GM12878 (cell line): ENCODE data around the gene MCEMP1. TPM values are rescaled to one million over a fixed set of nuclear protein-coding genes. Genes with fewer than 3 reads are reported as not detected.

ENCODE experiments used
- ATAC-seq: fragments of 200-7000 bp; cut with Tn5 transposase; 3 replicates; pipeline ENCODE4 v1.9.1; 2020; ENCODE audit warnings: mild to moderate bottlenecking, moderate library complexity
- BruUV-seq: library from RNA; stranded (reverse); fragments of 400-500 nt; replicated peaks from 2 replicates; lab custom pipeline; 2021; lab: Mats Ljungman, UMichigan
- CTCF ChIA-PET: fragments of 300-600 bp; sonication (Branson Sonifier 250); formaldehyde crosslinking; extraction: SDS; loops from one replicate; lab custom pipeline; 2021; ENCODE audit warnings: inconsistent platforms; lab: Yijun Ruan, JAX
- POLR2A ChIA-PET: fragments of 350-600 bp; formaldehyde crosslinking; extraction: SDS; loops from one replicate; lab custom pipeline; 2021; ENCODE audit warnings: inconsistent platforms; lab: Charles Lee
- RAD21 ChIA-PET: fragments of 300-600 bp; sonication (Branson Sonifier 250); formaldehyde crosslinking; loops from one replicate; lab custom pipeline; 2023; ENCODE audit warnings: antibody characterized with exemption; ENCODE audit not compliant: unreplicated experiment; lab: Charles Lee
- SMC1A ChIA-PET: fragments of 300-600 bp; sonication (Branson Sonifier 250); formaldehyde crosslinking; loops from one replicate; lab custom pipeline; 2023; ENCODE audit not compliant: unreplicated experiment, uncharacterized antibody; lab: Charles Lee
- DNase-seq: peaks from one replicate; pipeline ENCODE4 v3.0.0-alpha.2; 2011; ENCODE audit warnings: low read depth, low spot score
- FAIRE-seq: peaks from 3 replicates; lab custom pipeline; 2011; peaks lifted over from hg19 to GRCh38; lab: Jason Lieb, UNC
- H2AFZ ChIP-seq: 2 replicates; pipeline ENCODE4 v1.6.0; 2011; ENCODE audit warnings: low read depth, low read length, control low read depth; ENCODE audit not compliant: control insufficient read depth
- H3K27ac ChIP-seq: 2 replicates; pipeline ENCODE4 v1.5.1; 2011; ENCODE audit warnings: control low read depth; ENCODE audit not compliant: control insufficient read depth, insufficient read depth
- H3K27me3 ChIP-seq, 2 experiments: replicated peaks in 1 of 2; 2 replicates each; pipeline versions ENCODE4 v1.6.0 to v1.6.1; 2011; ENCODE audit warnings: low read length in 1 of 2; ENCODE audit not compliant: control insufficient read depth in 2 of 2, insufficient read depth in 2 of 2
- H3K36me3 ChIP-seq, 2 experiments: 2 replicates each; pipeline ENCODE4 v1.5.1; 2011; ENCODE audit warnings: low read length in 1 of 2; ENCODE audit not compliant: control insufficient read depth in 2 of 2, insufficient read depth in 2 of 2
- H3K4me1 ChIP-seq: 2 replicates; pipeline ENCODE4 v1.6.1; 2011; ENCODE audit warnings: mild to moderate bottlenecking, low read length, moderate library complexity, mixed read lengths; ENCODE audit not compliant: control insufficient read depth, insufficient read depth
- H3K4me2 ChIP-seq: 2 replicates; pipeline ENCODE4 v1.6.0; 2011; ENCODE audit warnings: control low read depth; ENCODE audit not compliant: control insufficient read depth, insufficient read depth
- H3K4me3 ChIP-seq: fragments of 200-600 bp; sonication (generic); 2 replicates; pipeline ENCODE4 v1.5.1; 2016
- H3K79me2 ChIP-seq: 2 replicates; pipeline ENCODE4 v1.6.0; 2011; ENCODE audit warnings: low read length; ENCODE audit not compliant: control insufficient read depth, insufficient read depth
- H3K9ac ChIP-seq: 2 replicates; pipeline ENCODE4 v1.8.0; 2011; ENCODE audit warnings: low read length, control low read depth, mixed read lengths; ENCODE audit not compliant: control insufficient read depth, insufficient read depth
- H3K9me3 ChIP-seq: replicated peaks from 3 replicates; pipeline ENCODE4 v1.5.1; 2011; ENCODE audit warnings: mild to moderate bottlenecking, low read length; ENCODE audit not compliant: control insufficient read depth, insufficient read depth
- H4K20me1 ChIP-seq: 2 replicates; pipeline ENCODE4 v1.6.0; 2011; ENCODE audit not compliant: control insufficient read depth, insufficient read depth
- HDAC6 ChIP-seq: fragments of 200-600 bp; sonication (generic); IDR thresholded peaks from one replicate; pipeline ENCODE4 v1.8.0; 2017; ENCODE audit warnings: antibody characterized with exemption; ENCODE audit not compliant: unreplicated experiment
- POLR2A ChIP-seq: IDR thresholded peaks from 2 replicates; pipeline ENCODE4 v1.6.1; 2011; ENCODE audit warnings: low read depth, mild to moderate bottlenecking, low read length
- ZBTB4 ChIP-seq: fragments of 450-650 bp; formaldehyde crosslinking; IDR thresholded peaks from 2 replicates; pipeline ENCODE4 v1.4.0; 2022; ENCODE audit warnings: mild to moderate bottlenecking, moderate library complexity
- whole genome bisulfite sequencing: methylation state at CpG from one replicate; pipeline ENCODE4 v1.1.6; 2016; ENCODE audit warnings: low lambda C conversion rate; ENCODE audit not compliant: insufficient replicate concordance, insufficient coverage; ENCODE audit errors: missing lambda C conversion rate; 5-methylcytosine and 5-hydroxymethylcytosine counted together
- in situ Hi-C: fragments of 300-500 bp; cut with MboI; formaldehyde crosslinking; loops from 9 replicates; pipeline ENCODE4 v1.14.3; 2018; ENCODE audit warnings: mixed read lengths
- intact Hi-C: fragments of 100-400 bp; cut with micrococcal nuclease; formaldehyde crosslinking; loops from one replicate; pipeline ENCODE4 v1.14.2; 2022; ENCODE audit not compliant: unreplicated experiment
- polyA plus RNA-seq, 11 experiments: library from polyadenylated mRNA; depleted of rRNA in 4 of 11; unstranded in 6 of 11; stranded (reverse) in 5 of 11; fragments of >200 nt; fragmentation: Nextera tagmentation in 4 of 11; fragmentation: Illumina TruSeq in 1 of 11; extraction: Ambion mirVana in 4 of 11; extraction: Trizol in 1 of 11; gene quantifications; 1 replicate in 1 of 11; 2 replicates in 10 of 11; pipeline versions ENCODE4 v1.2.1 to v1.2.3, GENCODE V29; 2011 to 2016; ENCODE audit warnings: inconsistent platforms in 2 of 11, missing spikeins in 2 of 11, low read depth in 1 of 11
- total RNA-seq, 4 experiments: library from RNA; depleted of rRNA in 3 of 4; stranded (reverse); fragments of >200 nt in 3 of 4; fragmentation: Illumina TruSeq in 1 of 4; extraction: Trizol in 1 of 4; gene quantifications; 2 replicates each; pipeline versions ENCODE4 v1.2.1 to v1.2.3, GENCODE V29; 2013 to 2021

The MCEMP1 gene
- total and polyA plus RNA-seq, 10 of the 15 experiments (the other 5 are each of a cell fraction or from before 2014, with no cell fraction given) = 0.08 to 0.55 (median 0.26) TPM; not detected in 1

- Histone ChIP-seq H3K4me3 (no peak overlapping the region), H3K27me3 (no peaks in the 10 kb centered on the region), H2AFZ (no peak overlapping the region), H3K36me3 (no peaks in the 10 kb centered on the region; a peak in 3 of 4 replicates), H3K4me2 (no peak overlapping the region), H3K9ac (no peak overlapping the region), H3K9me3 (no peaks in the 10 kb centered on the region; the same call in 2 of the 3 replicates), H3K4me1 (peaks cover 3% of the 10 kb centered on the region), H4K20me1 (no peaks in the 10 kb centered on the region), H3K27ac (no peak overlapping the region), H3K79me2 (no peaks in the 10 kb centered on the region)
- 89% methylated on average over 20 of the region's 20 CpGs for WGBS
- intact Hi-C loops = no loop called here
- ATAC-seq = no peak
- SMC1A ChIA-PET = no interaction called here
- in situ Hi-C loops = no loop called here
- DNase-seq = no peak
- POLR2A ChIA-PET = no interaction called here
- no TSS peak for BruUV-seq
- no peak for FAIRE-seq
- RAD21 ChIA-PET = no interaction called here
- CTCF ChIA-PET = no interaction called here
- TF ChIP-seq ZBTB4 (CRISPR knock-in tag) (no peak), POLR2A (peak; percentile 37)
Observed at GRCh38 chr19:7645656-7646425, 31.0 kb upstream of the MCEMP1 start.

GRCh38 chr19:7646426-7646700, 30.5 kb upstream of the MCEMP1 start:
- Histone ChIP-seq H3K36me3 (no peaks in the 10 kb centered on the region; a peak in 3 of 4 replicates), H4K20me1 (no peaks in the 10 kb centered on the region), H3K9me3 (no peaks in the 10 kb centered on the region; the same call in 2 of the 3 replicates), H3K27me3 (no peaks in the 10 kb centered on the region; a peak in 1 of 4 replicates), H3K4me3 (no peak overlapping the region), H3K9ac (no peak overlapping the region), H3K4me1 (peaks cover 3% of the 10 kb centered on the region), H3K27ac (no peak overlapping the region), H3K4me2 (no peak overlapping the region), H3K79me2 (no peaks in the 10 kb centered on the region), H2AFZ (no peak overlapping the region)
- intact Hi-C loops = no loop called here
- BruUV-seq = no TSS peak
- 0 out of 2 replicates have a peak, but pooled peaks have one; percentile 15 for TF ChIP-seq POLR2A
- TF ChIP-seq HDAC6 = no peak
- in situ Hi-C loops = no loop called here
- RAD21 ChIA-PET = no interaction called here
- no peak for DNase-seq
- WGBS = 84% methylated on average over 8 of the region's 8 CpGs
- SMC1A ChIA-PET = no interaction called here
- POLR2A ChIA-PET = no interaction called here
- CTCF ChIA-PET = no interaction called here
- no peak for ATAC-seq
- no peak for FAIRE-seq
